Spleen (tissue), 11 donors: ENCODE measurements around the gene UNC5A. TPM values are rescaled to one million over a fixed set of nuclear protein-coding genes. Genes with fewer than 3 reads are reported as not detected.

Experiments used
- DNase-seq: peaks from one replicate; pipeline ENCODE4 v3.0.0-alpha.2; 2020
- H3K27ac ChIP-seq, 8 donors: fragments of 200-600 bp; sonication (generic) in 7 of 8; 1 replicate in 4 of 8; 2 replicates in 4 of 8; pipeline versions ENCODE4 v1.5.0 to v1.8.0; 2016 to 2021; ENCODE audit warnings: inconsistent platforms in 4 of 8, mild to moderate bottlenecking in 4 of 8, moderate library complexity in 1 of 8
- H3K27me3 ChIP-seq, 7 donors: fragments of 200-600 bp; sonication (generic) in 6 of 7; replicated peaks in 1 of 7; 1 replicate in 4 of 7; 2 replicates in 3 of 7; pipeline versions ENCODE4 v1.5.0 to v1.8.0; 2016 to 2021; ENCODE audit warnings: inconsistent platforms in 3 of 7, mild to moderate bottlenecking in 1 of 7
- H3K36me3 ChIP-seq, 6 donors: fragments of 200-600 bp; sonication (generic) in 5 of 6; 1 replicate in 4 of 6; 2 replicates in 2 of 6; pipeline versions ENCODE4 v1.5.0 to v1.8.0; 2016 to 2021; ENCODE audit warnings: inconsistent platforms in 2 of 6
- H3K4me1 ChIP-seq, 6 donors: fragments of 200-600 bp; sonication (generic) in 5 of 6; 1 replicate in 3 of 6; 2 replicates in 3 of 6; pipeline versions ENCODE4 v1.5.0 to v1.8.0; 2016 to 2021; ENCODE audit warnings: inconsistent platforms in 3 of 6
- H3K4me3 ChIP-seq, 8 donors: fragments of 200-600 bp; sonication (generic) in 7 of 8; 1 replicate in 4 of 8; 2 replicates in 4 of 8; pipeline versions ENCODE4 v1.5.0 to v1.8.0; 2016 to 2021; ENCODE audit warnings: inconsistent platforms in 4 of 8, mild to moderate bottlenecking in 4 of 8, moderate library complexity in 2 of 8
- H3K9me3 ChIP-seq, 8 donors: fragments of 200-600 bp; sonication (generic) in 7 of 8; 1 replicate in 4 of 8; 2 replicates in 4 of 8; pipeline versions ENCODE4 v1.5.0 to v1.8.0; 2016 to 2021; ENCODE audit warnings: inconsistent platforms in 4 of 8
- CTCF ChIP-seq, 11 experiments: fragments of 200-600 bp in 7 of 11; fragments of 450-650 bp in 4 of 11; sonication (generic) in 4 of 11; IDR thresholded peaks in 8 of 11; conservative IDR thresholded peaks in 3 of 11; 1 replicate in 7 of 11; 2 replicates in 4 of 11; pipeline versions ENCODE4 v1.4.0 to v1.8.0; 2016 to 2021; ENCODE audit warnings: antibody characterized with exemption in 11 of 11, inconsistent platforms in 4 of 11, mild to moderate bottlenecking in 1 of 11
- POLR2A ChIP-seq, 3 donors: fragments of 450-650 bp; IDR thresholded peaks; one replicate each; pipeline ENCODE4 v1.5.1; 2017; ENCODE audit warnings: antibody characterized with exemption in 3 of 3, mild to moderate bottlenecking in 1 of 3
- POLR2AphosphoS5 ChIP-seq, 3 donors: sonication (generic); formaldehyde crosslinking; IDR thresholded peaks; one replicate each; pipeline ENCODE4 v1.5.1; 2017; ENCODE audit warnings: antibody characterized with exemption in 3 of 3
- WGBS, 5 donors: extraction: QIAGEN DNeasy Blood & Tissue Kit in 3 of 5; methylation state at CpG; one replicate each; pipeline versions ENCODE4 v1.1.5 to v1.1.7; 2013 to 2018; 5-methylcytosine and 5-hydroxymethylcytosine counted together
- intact Hi-C: fragments of 100-400 bp; cut with DNase I; formaldehyde crosslinking; loops from one replicate; pipeline ENCODE4 v1.15.0; 2023; ENCODE audit warnings: low total_unique reads
- polyA plus RNA-seq, 3 donors: library from polyadenylated mRNA; stranded (reverse); fragments of 200-250 nt; gene quantifications; one replicate each; pipeline ENCODE4 v1.2.1, GENCODE V29; 2013
- total RNA-seq, 7 donors: library from RNA; depleted of rRNA in 3 of 7; stranded (reverse); fragments of >200 nt in 3 of 7; fragmentation: NEBNext Ultra II Directional in 4 of 7; extraction: Animal tissue kit (Norgen Biotek cat#: 25700) in 4 of 7; gene quantifications; one replicate each; pipeline versions ENCODE4 v1.1.0 to v1.2.1, GENCODE V29; 2016 to 2021
- donor health status: healthy with polysubstance abuse.
- donor health status: DM: no; HTN: no; CAD: no; lungs with moderate emphysema.
- donor health status: DM: no; HTN: no; CAD: no.
- donor health status: Bipolar disorder and iron deficiency.
- donor health status: healthy.
- donor health status: DM: no; HTN: no; CAD: no.
- donor health status: DM: yes; HTN: yes; CAD: no.

UNC5A gene
- total and polyA plus RNA-seq, 10 donors = 0.03 to 0.06 TPM; not detected in 8

GRCh38 chr5:176772271-176773210 lies 37.8 kb upstream of the UNC5A start:
- Histone ChIP-seq H3K4me1 (no peaks in the 10 kb centered on the region), H3K9me3 (no peaks in the 10 kb centered on the region), H3K4me3 (no peak overlapping the region), H3K27ac (no peak overlapping the region), H3K36me3 (no peaks in the 10 kb centered on the region), H3K27me3 (peaks cover 0 to 83% (median 15%) of the 10 kb centered on the region in 7 donors)
- TF ChIP-seq POLR2AphosphoS5 (IDR thresholded peaks at IDR 0.05) (no peak), POLR2A (IDR thresholded peaks at IDR 0.05) (no peak), CTCF (IDR thresholded peaks at IDR 0.05 in 8 of 11, conservative IDR thresholded peaks at IDR 0.05 in 3 of 11) (no peak)
- intact Hi-C loops = no loop called here
- DNase-seq = peak; percentile 24
- WGBS, 5 donors = 75 to 86% (median 81%) methylated on average over 13 of the region's 13 CpGs

GRCh38 chr5:176773408-176774035 lies 36.8 kb upstream of the UNC5A start:
- Histone ChIP-seq H3K4me3 (no peak overlapping the region), H3K27ac (no peak overlapping the region), H3K9me3 (no peaks in the 10 kb centered on the region), H3K4me1 (no peaks in the 10 kb centered on the region), H3K27me3 (peaks cover 0 to 83% (median 10%) of the 10 kb centered on the region in 7 donors), H3K36me3 (no peaks in the 10 kb centered on the region)
- DNase-seq = peak; percentile 42
- TF ChIP-seq POLR2A (IDR thresholded peaks at IDR 0.05) (no peak), POLR2AphosphoS5 (IDR thresholded peaks at IDR 0.05) (no peak)
- WGBS, 5 donors = 83 to 91% (median 87%) methylated on average over 16 of the region's 16 CpGs
- intact Hi-C loops = no loop called here

- DNase-seq = peak; percentile 43
- H3K27me3 ChIP-seq = peaks cover 0 to 83% (median 8%) of the 10 kb centered on the region in 7 donors
- intact Hi-C loops = no loop called here
Measured at GRCh38 chr5:176774216-176775171, 35.9 kb upstream of the UNC5A start.

More at GRCh38 chr5:176774216-176775171, 35.9 kb upstream of the UNC5A start:
- H3K36me3 ChIP-seq = no peaks in the 10 kb centered on the region
- no peaks in the 10 kb centered on the region for H3K4me1 ChIP-seq
- no peak overlapping the region for H3K4me3 ChIP-seq
- H3K27ac ChIP-seq = no peak overlapping the region
- H3K9me3 ChIP-seq = no peaks in the 10 kb centered on the region
- 23 to 35% (median 27%) methylated on average over 18 to 24 of the region's 24 CpGs for WGBS, 5 donors
- TF ChIP-seq POLR2A (IDR thresholded peaks at IDR 0.05) = no peak
- no peak for TF ChIP-seq POLR2AphosphoS5 (IDR thresholded peaks at IDR 0.05)
- TF ChIP-seq CTCF (IDR thresholded peaks at IDR 0.05 in 8 of 11, conservative IDR thresholded peaks at IDR 0.05 in 3 of 11) = no peak
